H7 (cell line): ENCODE results near the gene IQSEC3. TPM values are rescaled to one million over a fixed set of nuclear protein-coding genes. Genes with fewer than 3 reads are reported as not detected.

Source experiments
- DNase-seq: peaks from one replicate; pipeline ENCODE4 v3.0.0; 2012
- H3K27me3 ChIP-seq: 2 replicates; pipeline ENCODE4 v1.6.0; 2011; ENCODE audit warnings: mild to moderate bottlenecking, low read length; ENCODE audit not compliant: control insufficient read depth, insufficient read depth
- H3K36me3 ChIP-seq: replicated peaks from 2 replicates; pipeline ENCODE4 v1.5.1; 2011; ENCODE audit warnings: low read length; ENCODE audit not compliant: control insufficient read depth, insufficient read depth
- H3K4me3 ChIP-seq: 2 replicates; pipeline ENCODE4 v1.5.1; 2011; ENCODE audit warnings: low read depth, mild to moderate bottlenecking, control low read depth, low read length, moderate library complexity; ENCODE audit not compliant: insufficient read depth
- total RNA-seq: library from RNA; depleted of rRNA; stranded (reverse); fragments of >200 nt; shearing (Covaris generic); gene quantifications from 2 replicates; pipeline ENCODE4 v1.2.3, GENCODE V29; 2014; rRNA removed

The IQSEC3 gene
- total RNA-seq, 1 experiment from 2014 or later: 0.45 TPM

GRCh38 chr12:220491-220890 is 153.9 kb downstream of the IQSEC3 start:
- no peaks in the 10 kb centered on the region; the same call in 1 of the 2 replicates for H3K27me3 ChIP-seq
- no peak overlapping the region for H3K4me3 ChIP-seq
- H3K36me3 ChIP-seq: no peaks in the 10 kb centered on the region
- no peak for DNase-seq

- Histone ChIP-seq H3K27me3 (no peaks in the 10 kb centered on the region; the same call in 1 of the 2 replicates), H3K4me3 (no peak overlapping the region), H3K36me3 (no peaks in the 10 kb centered on the region)
- no peak for DNase-seq
Observed at GRCh38 chr12:220946-221550, 154.5 kb downstream of the IQSEC3 start.

GRCh38 chr12:221736-222135 is 155.2 kb downstream of the IQSEC3 start:
- Histone ChIP-seq H3K36me3 (no peaks in the 10 kb centered on the region), H3K4me3 (no peak overlapping the region), H3K27me3 (no peaks in the 10 kb centered on the region; the same call in 1 of the 2 replicates)
- DNase-seq: no peak

GRCh38 chr12:223841-224240 is 157.3 kb downstream of the IQSEC3 start:
- H3K36me3 ChIP-seq: no peaks in the 10 kb centered on the region
- DNase-seq: no peak
- no peaks in the 10 kb centered on the region for H3K27me3 ChIP-seq
- no peak overlapping the region for H3K4me3 ChIP-seq

- Histone ChIP-seq H3K27me3 (no peaks in the 10 kb centered on the region), H3K4me3 (no peak overlapping the region), H3K36me3 (no peaks in the 10 kb centered on the region)
- DNase-seq: no peak
Observed at GRCh38 chr12:224330-224729, 157.8 kb downstream of the IQSEC3 start.

GRCh38 chr12:225012-225411 is 158.4 kb downstream of the IQSEC3 start:
- DNase-seq: no peak
- Histone ChIP-seq H3K4me3 (no peak overlapping the region), H3K27me3 (no peaks in the 10 kb centered on the region), H3K36me3 (no peaks in the 10 kb centered on the region)

- peak; percentile 76 for DNase-seq
- Histone ChIP-seq H3K36me3 (no peaks in the 10 kb centered on the region), H3K27me3 (no peaks in the 10 kb centered on the region), H3K4me3 (no peak overlapping the region)
Observed at GRCh38 chr12:226401-226800, 159.8 kb downstream of the IQSEC3 start.

GRCh38 chr12:227286-227915 is 160.8 kb downstream of the IQSEC3 start:
- DNase-seq: peak; percentile 26
- Histone ChIP-seq H3K36me3 (no peaks in the 10 kb centered on the region), H3K4me3 (no peak overlapping the region), H3K27me3 (no peaks in the 10 kb centered on the region)

Other genes with a start within 250 kb of the IQSEC3 start
- 0.31 TPM in 1 of 2 replicates, not detected in the other for gene SLC6A12, start 147.4 kb downstream of the IQSEC3 start, total RNA-seq
- not detected in 2 replicates for gene SLC6A13, start 196.1 kb downstream of the IQSEC3 start, total RNA-seq